NCI-H2107 (cell line): ENCODE data around the gene IDNK.
"Not testable (repeated sequence)": the region's sequence is repeated elsewhere in the genome, so short reads cannot be mapped to it uniquely, and the experiment has no call there.

Experiments used
- DNase-seq: peaks from one replicate; lab custom pipeline; 2025; lab: John Stamatoyannopoulos, UW

IDNK gene

DNA sequence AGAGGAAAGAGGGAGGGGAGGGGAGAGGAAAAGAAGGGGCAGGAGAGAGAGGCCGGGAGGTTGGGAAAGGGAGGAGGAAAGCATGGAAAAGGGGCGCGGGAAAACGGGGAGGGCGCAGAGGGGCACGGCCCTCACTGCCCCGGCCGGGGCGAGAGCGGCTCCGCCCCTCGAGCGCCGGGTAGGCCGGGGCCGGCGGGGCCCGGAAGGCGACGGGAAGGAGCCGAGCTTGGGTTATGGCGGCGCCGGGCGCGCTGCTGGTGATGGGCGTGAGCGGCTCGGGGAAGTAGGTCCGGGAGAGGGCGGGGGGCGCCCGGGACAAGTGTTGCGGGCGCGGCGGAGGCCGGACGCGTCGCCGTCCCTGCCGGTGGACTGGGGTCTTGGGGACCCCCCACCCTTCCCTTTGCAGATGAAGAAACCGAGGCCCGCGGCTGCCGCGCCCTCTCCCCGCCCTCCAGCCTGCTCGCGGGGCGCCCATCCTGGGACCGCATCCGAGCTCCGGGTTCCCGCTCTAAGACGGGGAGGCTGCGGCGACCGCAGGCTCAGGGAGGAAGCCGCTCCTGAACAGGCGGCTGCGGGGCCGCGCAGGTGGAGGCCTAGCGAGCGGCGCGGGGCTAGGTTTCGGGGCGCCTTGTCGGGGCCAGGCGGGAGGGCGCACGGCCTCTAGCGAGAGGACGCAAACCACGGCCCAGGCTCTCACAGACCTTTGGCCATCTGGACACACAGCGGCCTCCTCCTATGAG lies at the start of gene IDNK:
IDNK (plus strand) TSS at position 205 of the 740 bp plus-strand sequence; CDS start at position 234, 29 bp downstream.
- DNase-seq: no peak

DNA sequence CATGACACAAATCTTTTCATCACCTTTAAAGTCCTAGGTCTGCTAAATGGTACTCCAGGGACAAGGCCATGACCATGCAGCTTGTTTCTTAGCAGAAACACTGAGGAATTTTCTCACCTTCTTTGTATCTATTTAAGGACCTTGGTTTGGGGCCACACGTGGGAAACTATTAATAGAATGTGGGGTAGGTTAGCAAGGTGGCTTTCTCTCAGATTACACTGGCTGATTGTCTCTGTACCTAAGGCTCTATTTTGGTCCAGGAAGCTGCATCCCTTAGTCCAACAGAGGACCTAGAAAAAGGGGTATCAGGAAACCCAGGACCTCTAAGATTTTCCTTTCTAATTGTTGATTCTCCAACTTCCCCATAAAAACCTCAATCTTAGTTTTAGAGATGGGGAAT lies 48.5 kb upstream of the IDNK start:
- no peak for DNase-seq

DNA sequence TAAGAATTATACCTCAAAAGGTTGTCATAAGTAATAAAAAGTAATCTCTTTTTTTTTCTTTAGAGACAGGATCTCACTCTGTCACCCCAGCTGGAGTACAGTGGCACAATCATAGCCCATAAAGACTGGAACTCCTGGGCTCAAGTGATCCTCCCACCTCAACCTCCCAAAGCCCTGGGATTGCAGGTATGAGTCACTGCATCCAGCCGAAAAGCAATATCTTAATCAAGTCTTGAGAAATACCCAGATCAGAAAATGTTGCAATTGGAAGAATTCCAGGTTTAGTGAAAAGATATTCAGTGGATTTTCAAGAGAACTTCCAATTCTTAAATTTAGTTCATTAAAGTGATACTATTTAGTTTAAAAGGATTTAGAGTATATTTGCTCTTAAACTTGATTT lies 40.9 kb upstream of the IDNK start:
- no peak for DNase-seq

DNA sequence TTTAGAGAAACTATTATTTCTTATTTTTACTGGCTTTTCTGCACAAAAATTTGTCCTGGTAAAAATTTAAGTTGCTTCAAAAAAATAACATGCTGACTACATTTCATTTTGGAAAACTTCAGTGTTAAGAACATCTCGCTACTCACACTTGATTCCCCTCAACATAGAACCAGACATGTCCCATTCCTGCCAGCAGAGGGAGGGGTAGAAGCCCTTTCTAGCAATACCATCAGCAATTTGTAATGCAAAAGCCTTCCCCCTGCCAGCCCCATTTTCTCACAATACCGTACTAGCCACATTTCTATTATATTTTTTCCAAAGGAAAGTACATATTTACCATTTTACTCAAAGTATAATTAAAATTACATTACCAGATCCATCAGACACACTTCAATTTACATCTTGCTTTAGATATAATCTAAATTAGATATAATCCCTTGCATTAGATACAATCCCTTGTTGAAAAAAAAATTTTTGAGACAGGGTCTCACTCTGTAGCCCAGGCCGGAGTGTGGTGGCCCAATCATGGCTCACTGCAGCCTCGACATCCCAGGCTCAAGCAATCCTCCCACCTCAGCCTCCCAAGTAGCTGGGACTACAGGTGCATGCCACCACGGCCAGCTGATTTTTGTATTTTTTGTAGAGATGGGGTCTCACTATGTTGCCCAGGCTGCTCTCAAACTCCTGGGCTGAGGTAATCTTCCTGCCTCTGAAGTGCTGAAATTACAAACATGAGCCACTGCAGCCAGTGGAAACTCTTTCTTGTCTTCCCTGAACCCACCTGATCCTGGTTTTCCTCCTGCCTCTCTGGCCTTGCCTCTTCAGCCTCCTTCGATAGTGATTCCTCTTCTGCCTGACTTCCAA lies 39.6 kb upstream of the IDNK start:
- DNase-seq: no peak

DNA sequence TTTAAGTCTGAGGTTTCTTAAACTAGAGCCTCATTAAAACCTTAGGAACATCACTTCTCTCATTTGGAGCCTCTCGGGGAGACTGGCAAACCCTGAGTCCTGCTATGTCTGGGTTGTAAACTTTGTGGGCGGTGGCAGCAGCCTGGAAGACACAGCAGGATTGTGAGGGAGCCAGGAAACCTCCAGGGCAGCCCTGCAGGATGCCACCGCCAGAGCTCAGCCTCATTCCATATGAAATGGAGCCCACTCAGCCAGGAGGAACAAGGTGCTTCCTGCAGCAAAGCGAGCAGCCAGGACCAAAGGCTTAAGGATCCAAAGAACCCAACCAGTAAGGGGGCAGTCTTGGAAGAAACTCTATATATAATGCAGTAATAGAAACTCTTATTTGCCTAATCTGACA lies 37.9 kb upstream of the IDNK start:
- no peak for DNase-seq

DNA sequence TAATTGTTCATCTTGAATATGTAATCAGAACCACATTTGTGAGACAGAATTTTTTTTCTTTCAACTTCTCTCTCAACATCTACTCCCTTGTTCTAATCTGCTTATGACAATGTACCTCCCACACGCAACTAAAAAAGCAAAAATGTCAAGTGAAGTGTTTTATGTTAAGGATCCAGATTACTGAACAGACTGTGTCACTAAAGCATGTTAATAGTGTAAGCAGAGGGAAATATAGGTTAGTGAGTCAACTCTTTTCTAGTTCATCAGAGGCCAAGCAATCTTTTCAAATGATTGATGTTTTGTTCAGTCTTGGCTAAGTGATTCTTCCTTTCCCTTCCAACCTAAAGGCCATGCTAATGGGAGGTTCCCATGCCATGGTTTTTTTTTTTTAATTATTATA lies 34.7 kb upstream of the IDNK start:
- DNase-seq: no peak

DNA sequence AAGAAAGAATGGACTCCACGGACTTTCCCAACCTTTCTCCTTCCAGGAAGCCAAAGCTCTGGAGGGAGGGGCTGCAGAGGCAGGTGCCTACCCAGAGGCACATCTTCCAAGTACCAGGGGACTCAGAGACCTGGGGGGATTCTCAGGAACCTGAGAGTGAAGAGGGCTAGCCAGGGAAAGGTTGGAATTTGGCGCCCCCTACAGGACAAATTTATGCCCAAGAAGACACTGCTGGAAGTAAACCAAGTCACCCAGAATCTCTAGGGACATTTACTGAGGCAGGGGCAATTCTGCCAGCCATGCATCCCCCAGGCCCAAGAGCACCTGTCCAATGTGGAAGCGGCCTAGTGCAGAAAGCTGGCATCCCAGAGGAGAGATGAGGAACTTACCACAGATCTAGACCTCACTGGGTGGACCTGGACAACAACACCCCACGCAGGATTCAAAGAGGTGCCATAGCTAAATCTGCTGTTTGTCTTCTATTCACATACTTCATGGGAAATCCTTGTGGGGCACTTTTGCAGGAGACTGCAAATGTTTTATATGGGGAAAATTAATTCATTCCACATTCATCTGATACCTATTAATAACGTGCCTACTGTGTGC lies 25.9 kb upstream of the IDNK start:
- DNase-seq: no peak

DNA sequence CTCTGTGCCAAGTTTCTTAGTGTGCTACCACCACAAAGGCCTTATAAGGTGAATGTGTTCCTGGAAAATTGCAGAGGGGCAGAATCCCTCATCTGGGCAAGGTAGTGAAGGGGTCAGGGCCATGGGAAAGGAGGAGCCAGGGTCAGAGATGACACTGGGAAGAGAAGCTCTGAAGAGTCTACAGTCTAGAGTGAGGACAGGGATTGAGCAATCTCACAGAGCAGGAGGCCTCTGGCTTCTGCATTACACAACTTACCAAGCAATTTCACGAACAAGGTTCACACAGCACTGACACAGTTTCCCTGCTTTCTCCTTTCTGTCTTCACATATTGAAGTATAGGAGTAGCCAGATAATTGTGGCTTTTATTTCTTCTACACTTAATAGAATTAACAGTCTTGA lies 24.5 kb upstream of the IDNK start:
- no peak for DNase-seq

DNA sequence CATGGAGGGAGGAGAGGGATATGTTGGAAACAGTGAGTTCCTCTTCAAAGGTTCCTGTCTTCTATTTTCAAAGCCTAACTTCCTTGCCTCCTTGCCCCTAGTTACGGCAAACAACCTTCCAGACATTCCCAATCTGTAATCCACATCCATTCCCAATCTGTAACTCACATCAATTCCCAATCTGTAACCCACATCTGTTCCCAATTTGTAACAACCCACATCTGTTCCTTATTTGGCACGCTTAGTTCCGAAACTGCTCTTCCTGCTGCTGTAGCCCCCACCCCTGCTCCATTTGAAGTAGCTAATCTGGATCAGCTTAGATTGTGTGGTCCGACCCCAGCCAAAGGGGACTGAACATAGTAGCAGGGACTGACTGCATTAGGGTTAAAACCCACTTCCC lies 23.9 kb upstream of the IDNK start:
- DNase-seq: no peak

DNA sequence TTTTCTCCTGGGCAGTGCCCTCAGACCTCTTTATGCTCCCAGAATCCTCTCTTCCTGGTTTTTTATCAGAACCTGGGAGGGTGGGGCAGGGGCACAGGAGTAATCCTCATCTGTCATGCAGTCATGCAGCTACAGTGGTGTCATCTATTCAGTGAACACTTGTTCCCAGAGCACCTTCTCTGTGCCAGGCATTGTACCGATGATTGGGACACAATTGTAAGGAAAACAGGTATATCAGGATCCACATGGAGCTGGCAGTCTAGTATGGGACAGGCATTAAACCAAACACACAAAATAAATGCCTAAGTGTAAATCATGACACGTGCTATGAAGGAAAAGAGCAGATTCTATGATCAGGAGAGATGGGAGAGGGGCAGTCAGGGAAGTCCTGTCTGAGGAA lies 21.5 kb upstream of the IDNK start:
- no peak for DNase-seq

DNA sequence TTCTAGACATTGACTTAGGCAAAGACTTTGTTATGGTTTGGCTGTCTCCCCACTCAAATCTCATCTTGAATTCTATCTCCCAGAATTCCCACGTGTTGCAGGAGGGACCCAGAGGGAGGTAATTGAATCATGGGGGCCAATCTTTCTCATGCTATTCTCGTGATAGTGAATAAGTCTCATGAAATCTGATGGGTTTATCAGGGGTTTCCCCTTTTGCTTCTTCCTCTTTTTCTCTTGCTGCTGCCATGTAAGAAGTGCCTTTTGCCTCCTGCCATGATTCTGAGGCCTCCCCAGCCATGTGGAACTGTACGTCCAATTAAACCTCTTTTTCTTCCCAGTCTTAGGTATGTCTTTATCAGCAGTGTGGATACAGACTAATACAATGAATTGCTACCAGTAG lies 15.3 kb upstream of the IDNK start:
- DNase-seq: not testable (repeated sequence)

DNA sequence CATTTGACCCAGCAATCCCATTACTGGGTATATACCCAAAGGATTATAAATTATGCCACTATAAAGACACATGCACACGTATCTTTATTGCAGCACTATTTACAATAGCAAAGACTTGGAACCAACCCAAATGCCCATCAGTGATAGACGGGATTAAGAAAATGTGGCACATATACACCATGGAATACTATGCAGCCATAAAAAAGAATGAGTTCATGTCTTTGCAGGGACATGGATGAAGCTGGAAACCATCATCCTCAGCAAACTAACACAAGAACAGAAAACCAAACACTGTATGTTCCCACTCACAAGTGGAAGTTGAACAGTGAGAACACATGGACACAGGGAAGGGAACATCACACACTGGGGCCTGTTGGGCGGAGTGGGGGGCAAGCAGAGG lies 9.6 kb upstream of the IDNK start:
- DNase-seq: not testable (repeated sequence)

DNA sequence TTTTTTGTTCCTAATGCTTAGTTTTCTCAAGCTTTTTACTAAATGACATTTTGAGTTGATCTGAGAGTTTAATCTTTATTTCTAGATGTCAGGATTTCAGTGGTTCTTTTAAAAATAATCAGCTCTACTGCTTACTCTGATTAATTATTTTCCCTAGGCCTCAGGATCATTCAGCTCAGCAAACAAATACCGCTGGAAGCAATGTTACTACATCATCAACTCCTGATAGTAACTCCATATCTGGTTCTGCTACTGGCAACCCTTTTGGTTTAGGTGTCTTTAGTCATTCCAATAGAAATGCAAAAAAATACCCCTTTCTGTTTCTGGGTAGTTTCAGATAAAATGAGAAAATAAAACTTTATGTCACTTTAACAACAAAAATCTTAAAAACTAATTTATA lies 5.6 kb upstream of the IDNK start:
- no peak for DNase-seq

DNA sequence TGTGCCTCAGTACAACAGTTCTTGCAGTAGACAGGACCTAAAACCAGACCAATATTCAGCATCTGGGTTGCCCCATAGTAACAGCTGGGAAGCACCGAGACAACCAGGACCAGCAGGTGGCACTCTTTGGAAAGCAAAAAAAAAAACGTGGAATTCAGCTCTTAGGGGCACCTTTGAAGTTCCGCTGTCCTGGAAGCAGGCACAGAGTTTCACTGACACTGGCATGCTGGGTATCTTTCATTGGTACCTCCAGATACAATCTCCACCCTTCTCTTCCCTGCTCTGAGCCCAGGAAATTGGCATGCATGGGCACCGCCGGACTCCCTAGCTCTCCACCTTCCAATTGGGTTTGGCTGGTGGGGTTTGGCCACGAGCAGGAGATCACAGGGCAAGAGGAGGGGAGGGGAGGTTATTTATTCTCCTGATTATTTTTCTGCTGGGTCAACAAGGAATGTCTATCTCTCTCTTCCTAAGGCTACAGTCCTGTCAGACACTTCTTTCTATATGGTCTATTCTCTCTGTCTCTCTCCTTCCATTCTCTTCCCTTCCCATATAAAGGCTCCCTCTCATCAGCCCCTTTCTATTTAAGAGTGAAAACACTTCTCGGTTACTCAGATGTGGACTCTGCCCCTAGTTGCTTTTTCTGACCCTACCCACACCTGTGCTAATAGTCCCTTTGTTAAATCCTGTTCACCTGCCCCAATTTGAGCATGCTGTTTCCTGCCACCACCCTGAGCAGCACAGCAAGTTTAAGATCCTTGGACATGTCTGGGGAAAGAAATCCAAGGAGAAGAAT lies 1.9 kb upstream of the IDNK start:
- no peak for DNase-seq

DNA sequence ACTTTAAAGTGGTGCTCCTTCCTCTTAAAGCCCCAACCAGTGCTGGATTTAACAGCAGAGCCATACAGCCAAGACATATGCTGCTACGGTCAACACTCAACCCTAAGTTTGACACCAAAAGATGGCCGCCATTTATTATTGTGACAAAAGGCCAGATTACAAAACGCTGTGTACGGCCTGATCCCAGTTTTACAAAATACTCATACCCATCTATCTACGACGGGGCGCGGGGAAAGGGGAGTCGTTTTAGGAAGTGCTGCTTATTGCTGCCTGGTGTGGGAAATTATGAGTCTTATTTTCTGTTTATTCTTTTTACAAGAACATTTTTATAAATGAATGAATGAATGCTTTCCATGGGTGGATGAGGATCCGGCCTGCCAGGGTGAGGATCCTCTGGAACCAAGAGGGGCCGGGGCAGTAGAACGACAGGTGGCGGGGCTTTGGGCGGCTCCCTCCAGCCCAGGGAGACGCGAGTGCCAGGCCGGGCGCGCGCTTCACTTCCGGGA lies 457 bp upstream of the IDNK start:
- no peak for DNase-seq

DNA sequence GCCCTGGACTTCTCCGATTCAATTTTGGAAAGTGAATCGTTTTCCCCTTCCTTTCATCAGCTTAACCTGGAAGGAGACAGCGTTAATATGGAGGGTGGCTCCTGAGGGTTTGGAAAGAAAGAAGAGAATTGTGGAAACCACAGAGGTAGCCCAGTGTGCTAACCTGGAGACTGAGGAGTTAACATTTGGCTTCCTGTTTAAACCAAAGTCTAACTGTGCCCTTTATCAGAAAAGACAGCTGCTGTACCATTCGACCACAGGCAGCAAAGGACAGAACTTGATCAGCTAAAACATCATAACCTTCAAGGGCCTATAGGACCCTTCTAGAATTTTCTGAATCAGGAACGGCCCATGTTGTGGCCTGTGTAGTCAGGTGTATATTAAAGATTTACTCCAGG lies 735 bp downstream of the IDNK start:
- no peak for DNase-seq

DNA sequence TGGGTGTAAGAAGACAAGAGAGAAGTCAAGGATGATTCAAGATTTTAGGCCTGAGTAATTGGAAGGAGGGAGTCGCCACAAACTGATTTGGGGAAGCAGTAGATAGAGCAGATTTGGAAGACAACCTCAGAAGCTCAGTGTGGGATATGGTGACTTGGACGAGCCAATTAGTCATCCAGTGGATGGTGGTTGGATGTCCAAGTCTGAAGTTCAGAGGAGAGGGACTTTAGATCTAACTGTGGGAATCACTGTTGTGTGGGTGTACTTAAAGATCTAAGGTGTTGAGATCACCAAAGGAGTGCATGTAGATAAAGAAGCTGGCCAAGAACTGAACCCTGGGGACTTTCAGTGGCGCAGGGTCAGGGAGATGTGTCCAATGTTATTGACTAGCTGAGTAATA lies 2.2 kb downstream of the IDNK start:
- no peak for DNase-seq

DNA sequence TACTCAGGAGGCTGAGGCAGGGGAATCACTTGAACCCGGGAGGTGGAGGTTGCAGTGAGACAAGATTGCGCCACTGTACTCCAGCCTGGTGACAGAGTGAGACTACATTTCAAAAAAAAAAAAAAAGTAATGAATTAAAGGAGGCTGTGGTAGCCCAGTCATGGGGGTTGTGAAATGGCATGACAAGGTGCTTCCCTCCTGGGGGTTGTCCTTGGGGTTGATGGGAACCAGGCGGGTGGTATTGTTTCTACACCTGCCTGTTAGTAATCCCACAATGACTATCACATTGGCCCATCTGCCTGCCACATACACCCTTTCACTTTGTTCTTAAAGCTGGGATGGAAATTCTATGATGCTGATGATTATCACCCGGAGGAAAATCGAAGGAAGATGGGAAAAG lies 5.6 kb downstream of the IDNK start:
- DNase-seq: no peak

DNA sequence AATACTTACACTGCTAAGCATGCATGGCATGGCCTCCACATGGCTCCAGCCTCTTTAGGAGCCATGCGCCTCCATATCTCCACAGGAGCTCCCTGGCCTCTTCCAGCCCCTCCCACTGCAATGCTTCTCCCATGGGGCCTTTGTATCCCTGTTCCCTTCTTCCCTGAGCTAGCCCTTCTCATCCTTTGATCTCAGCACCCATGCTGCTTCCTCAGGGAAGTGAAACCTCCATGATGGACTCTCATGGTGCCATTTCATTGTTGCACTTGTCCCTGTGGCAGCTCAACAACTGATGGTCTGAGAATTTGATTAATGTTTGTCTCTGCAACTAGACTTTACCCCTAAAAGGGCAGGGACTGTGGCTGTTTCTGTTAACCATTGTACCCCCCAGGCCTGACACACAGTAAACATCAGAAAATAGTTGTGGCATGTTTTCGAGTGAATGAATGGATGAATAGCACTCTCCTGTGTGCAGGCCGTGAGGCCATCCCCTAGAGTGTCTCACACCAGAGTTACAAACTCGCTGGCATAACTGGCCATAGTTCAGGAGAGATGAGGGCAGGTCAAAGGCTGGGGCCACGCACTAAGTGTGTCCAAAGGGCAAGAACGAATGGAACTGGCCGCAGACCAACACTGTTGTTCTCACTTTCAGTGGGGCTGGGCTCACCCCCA lies 6.6 kb downstream of the IDNK start:
- DNase-seq: no peak

DNA sequence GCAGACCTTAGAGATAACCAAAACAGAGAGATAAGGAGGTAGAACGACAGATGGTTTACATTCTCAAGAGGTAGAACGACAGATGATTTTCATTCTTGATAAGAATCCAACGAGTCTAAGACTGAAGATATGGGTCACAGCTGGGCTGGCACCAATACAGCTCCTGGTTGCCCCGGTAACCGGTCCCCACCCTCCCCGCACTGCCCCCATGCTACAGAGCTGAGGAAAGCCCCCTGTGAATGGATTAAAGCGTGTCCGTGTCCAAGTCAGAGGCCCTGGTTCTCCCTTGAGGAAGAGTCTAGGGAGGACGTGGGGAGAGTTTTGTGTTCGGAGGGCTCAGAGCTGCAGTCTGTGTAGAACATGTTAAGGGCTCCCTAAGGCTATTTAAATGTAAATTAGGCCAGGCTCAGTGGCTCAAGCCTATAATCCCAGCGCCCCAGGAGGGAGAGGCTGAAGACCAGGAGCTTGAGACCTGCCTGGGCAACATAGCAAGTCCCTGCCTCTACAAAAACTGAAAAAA lies 8.1 kb downstream of the IDNK start:
- DNase-seq: no peak

DNA sequence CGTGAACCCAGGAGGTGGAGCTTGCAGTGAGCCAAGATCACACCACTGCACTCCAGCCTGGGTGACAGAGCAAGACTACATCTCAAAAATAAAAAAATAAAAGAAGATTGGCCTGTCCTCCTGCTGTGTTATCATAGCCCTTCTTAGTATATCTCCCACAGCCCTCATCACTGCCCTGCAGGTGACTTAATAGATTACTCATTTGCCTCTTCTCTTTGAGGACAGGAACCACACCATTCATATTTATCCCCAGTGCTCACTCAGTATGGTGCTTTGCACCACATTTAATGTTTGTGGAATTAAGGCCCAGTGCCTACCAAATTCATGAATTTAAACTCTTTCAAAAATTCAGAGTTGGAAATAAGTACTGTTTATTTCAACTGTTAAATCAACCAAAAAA lies 10.3 kb downstream of the IDNK start:
- no peak for DNase-seq
